Measurements from ENCODE around the gene SPINDOC. TPM values are rescaled to one million over a fixed set of nuclear protein-coding genes. Genes with fewer than 3 reads are reported as not detected.

SPINDOC gene
- total and polyA plus RNA-seq, 11 donors = 7.8 to 12.0 (median 10.9) TPM

DNA sequence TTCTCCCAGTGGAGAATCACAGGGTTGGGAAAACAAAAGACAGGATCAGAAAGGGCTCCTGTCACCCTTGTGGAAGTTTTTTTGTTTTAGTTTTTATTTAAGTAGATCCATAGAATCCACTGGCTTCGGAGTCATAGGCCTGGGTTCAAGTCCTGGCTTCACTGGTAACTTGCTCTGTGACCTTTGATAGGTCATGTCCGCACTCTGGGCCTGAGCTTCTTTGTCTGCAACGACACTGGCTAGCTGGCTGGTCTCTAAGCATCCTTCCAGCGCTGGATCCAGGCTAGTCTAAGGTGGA, 46.0 kb upstream of the SPINDOC start:
- H3K36me3 ChIP-seq = peaks cover 0 to 7% (median 0%) of the 10 kb centered on the region in 9 donors
- TF ChIP-seq, protein P1, sequence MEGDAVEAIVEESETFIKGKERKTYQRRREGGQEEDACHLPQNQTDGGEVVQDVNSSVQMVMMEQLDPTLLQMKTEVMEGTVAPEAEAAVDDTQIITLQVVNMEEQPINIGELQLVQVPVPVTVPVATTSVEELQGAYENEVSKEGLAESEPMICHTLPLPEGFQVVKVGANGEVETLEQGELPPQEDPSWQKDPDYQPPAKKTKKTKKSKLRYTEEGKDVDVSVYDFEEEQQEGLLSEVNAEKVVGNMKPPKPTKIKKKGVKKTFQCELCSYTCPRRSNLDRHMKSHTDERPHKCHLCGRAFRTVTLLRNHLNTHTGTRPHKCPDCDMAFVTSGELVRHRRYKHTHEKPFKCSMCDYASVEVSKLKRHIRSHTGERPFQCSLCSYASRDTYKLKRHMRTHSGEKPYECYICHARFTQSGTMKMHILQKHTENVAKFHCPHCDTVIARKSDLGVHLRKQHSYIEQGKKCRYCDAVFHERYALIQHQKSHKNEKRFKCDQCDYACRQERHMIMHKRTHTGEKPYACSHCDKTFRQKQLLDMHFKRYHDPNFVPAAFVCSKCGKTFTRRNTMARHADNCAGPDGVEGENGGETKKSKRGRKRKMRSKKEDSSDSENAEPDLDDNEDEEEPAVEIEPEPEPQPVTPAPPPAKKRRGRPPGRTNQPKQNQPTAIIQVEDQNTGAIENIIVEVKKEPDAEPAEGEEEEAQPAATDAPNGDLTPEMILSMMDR (IDR thresholded peaks at IDR 0.05) = no peak
- TF ChIP-seq POLR2A (IDR thresholded peaks at IDR 0.05) = no peak
- WGBS, 4 donors = 19 to 27% (median 19%) methylated on average over 4 of the region's 4 CpGs
- peak overlapping the region in 11 of 12 donors; percentile 70 to 91 (median 85) for H3K27ac ChIP-seq
- intact Hi-C loops (cut with DNase I) = loop anchor here (5.0 to 10.0 kb wide), 5 partner anchors 45 to 378 kb away; partner anchors contain the start of gene SPINDOC (in 7 of the 10)
- H3K4me1 ChIP-seq = peaks cover 0 to 51% (median 27%) of the 10 kb centered on the region in 12 donors
- DNase-seq = no peak
- no peak for ATAC-seq
- no peaks in the 10 kb centered on the region for H3K9me3 ChIP-seq
- H3K27me3 ChIP-seq = peaks cover 0 to 10% (median 0%) of the 10 kb centered on the region in 9 donors
- peak overlapping the region; percentile 62 to 99 (median 88) for H3K4me3 ChIP-seq

DNA sequence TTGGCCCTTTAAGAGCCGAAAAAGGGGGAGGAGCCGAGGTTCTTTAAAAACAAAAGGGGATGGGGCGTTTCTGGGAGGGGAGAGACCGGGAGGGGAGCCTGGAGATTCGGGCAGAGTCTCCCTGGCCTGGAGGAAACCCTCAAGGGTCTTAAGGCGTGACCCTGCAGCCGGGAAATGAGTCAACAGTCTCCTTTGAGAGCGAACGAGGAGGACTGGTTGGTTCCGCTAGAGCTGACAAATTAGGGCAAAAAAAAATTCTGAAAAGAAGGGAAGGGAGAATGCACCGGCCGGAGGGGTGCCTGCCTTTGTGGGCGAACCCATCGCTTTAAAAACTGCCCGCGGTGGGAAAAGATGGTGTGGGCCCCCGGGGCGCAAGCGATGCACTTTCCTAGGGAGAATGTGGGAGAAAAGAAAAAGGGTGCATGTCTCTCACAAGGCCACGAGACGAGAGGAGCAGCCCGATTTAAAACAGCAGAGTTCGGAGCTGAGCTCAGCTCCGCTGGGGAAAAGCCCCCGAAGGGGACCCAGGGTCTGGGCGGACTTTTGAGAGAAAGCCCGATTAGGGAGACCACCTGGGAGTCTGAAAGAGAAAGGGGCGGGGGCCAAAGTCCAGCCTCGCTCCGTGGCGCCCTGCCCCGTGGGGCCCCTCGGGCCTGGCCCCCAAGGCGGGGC, 45.6 kb upstream of the SPINDOC start:
- H3K9me3 ChIP-seq = no peaks in the 10 kb centered on the region
- 0 to 1% (median 1%) methylated on average over 27 to 34 of the region's 34 CpGs for WGBS, 4 donors
- DNase-seq (peak; percentile 69 to 80 (median 78)), ATAC-seq (peak; percentile 10 to 55 (median 35))
- peaks cover 0 to 46% (median 22%) of the 10 kb centered on the region in 12 donors for H3K4me1 ChIP-seq
- H3K27me3 ChIP-seq = peaks cover 0 to 10% (median 0%) of the 10 kb centered on the region in 9 donors
- peak overlapping the region; percentile 70 to 91 (median 85) for H3K27ac ChIP-seq
- H3K4me3 ChIP-seq = peak overlapping the region; percentile 62 to 99 (median 88)
- intact Hi-C loops (cut with DNase I) = loop anchor here (2.0 to 10.0 kb wide), 9 partner anchors 45 to 377 kb away; partner anchors contain the start of genes SPINDOC (in 8 of the 10) and MARK2 (in 1 of the 10)
- TF ChIP-seq, protein P1 (IDR thresholded peaks at IDR 0.05) = no peak
- TF ChIP-seq POLR2A (IDR thresholded peaks at IDR 0.05) = peak in 1 of 2 donors; percentile 40
- H3K36me3 ChIP-seq = peaks cover 0 to 7% (median 0%) of the 10 kb centered on the region in 9 donors

DNA sequence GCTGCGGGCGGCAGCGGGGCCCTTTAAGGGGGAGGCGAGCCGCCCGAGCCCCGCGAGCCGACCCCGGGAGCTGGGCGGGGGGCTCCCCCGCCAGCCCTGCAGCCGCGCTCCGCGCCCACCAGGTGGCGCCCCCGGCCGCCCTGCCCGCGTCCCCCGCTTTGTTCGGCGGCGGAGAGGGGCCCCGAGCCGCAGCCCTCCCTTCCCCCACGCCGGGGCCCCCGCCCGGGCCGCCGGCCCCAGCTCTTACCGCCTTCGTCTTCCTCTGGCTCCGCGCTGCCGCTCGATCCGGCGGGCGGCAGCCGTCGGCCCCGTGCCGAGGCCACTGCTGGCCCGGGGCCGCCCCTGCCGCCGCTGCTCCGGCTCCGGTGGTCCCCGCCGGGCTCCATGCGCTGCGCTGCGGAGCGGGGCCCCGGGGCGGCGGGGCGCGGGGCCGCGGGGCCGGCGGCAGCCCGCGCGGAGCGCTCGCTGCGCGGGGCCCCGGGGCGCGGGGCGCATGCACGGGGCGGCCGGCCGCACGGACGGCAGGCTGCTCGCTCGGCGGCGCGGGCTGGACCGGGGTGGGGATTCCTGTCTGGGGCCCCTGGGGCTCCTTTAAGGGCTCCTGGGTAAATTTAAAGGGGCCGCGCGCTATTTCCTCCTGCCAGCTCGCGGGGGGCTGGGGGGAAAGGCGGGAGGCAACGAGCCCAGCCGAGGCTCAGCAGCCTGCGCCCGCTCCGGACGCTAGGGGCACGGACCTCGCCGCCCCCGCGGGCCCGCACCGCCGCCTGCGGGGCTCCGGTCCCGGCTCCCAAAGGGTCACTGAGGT, 44.8 kb upstream of the SPINDOC start, which contains the start of gene ZFTA:
Gene ZFTA (minus strand): TSS at position 539 of the 805 bp plus-strand sequence. CDS start 153 bp downstream, at position 386.
- Histone ChIP-seq H3K4me3 (peak within 1 kb of the TSS; percentile 62 to 99 (median 88)), H3K36me3 (peaks cover 0 to 4% (median 0%) of the 10 kb centered on the region in 9 donors), H3K27ac (peak within 1 kb of the TSS; percentile 72 to 91 (median 86)), H3K27me3 (peaks cover 0 to 10% (median 0%) of the 10 kb centered on the region in 9 donors), H3K9me3 (no peaks in the 10 kb centered on the region), H3K4me1 (peaks cover 0 to 39% (median 21%) of the 10 kb centered on the region in 12 donors)
- ATAC-seq (peak in 3 of 4 donors; percentile 39 to 49 (median 44)), DNase-seq (peak; percentile 72 to 85 (median 76))
- TF ChIP-seq POLR2A (IDR thresholded peaks at IDR 0.05) = no peak
- TF ChIP-seq, protein P1 (IDR thresholded peaks at IDR 0.05) = peak in 11 of 12 donors; percentile 9 to 96 (median 65)
- WGBS, 4 donors = 0 to 1% (median 1%) methylated on average over 26 to 113 of the region's 113 CpGs; no CpG with 5 or more reads in 1 of the 4 donors
- intact Hi-C loops (cut with DNase I) = loop anchor here (1.0 to 10.0 kb wide), 10 partner anchors 44 to 376 kb away; partner anchors contain the start of genes SPINDOC (in 9 of the 10) and MARK2 (in 1 of the 10)

Measured in heart left ventricle (tissue), 16 donors.